Left lung (tissue), 10 donors: ENCODE measurements around the gene PBRM1. TPM values are rescaled to one million over a fixed set of nuclear protein-coding genes. Genes with fewer than 3 reads are reported as not detected.
A peak's percentile ranks its signal among the peaks of the same experiment; 100 is the strongest.

Experiments
- ATAC-seq: fragments of 200-7000 bp; cut with Tn5 transposase; one replicate; pipeline ENCODE4 v1.9.1; 2020; ENCODE audit warnings: moderate library complexity
- DNase-seq, 4 donors: peaks; one replicate each; pipeline ENCODE4 v3.0.0-alpha.2; 2013 to 2020
- H3K27ac ChIP-seq, 2 donors: fragments of 200-600 bp; sonication (generic) in 1 of 2; one replicate each; pipeline versions ENCODE4 v1.5.0 to v1.8.0; 2020 to 2021
- H3K27me3 ChIP-seq, 2 donors: fragments of 200-600 bp; sonication (generic) in 1 of 2; one replicate each; pipeline versions ENCODE4 v1.5.0 to v1.8.0; 2020 to 2021
- H3K36me3 ChIP-seq, 2 donors: fragments of 200-600 bp; sonication (generic) in 1 of 2; one replicate each; pipeline versions ENCODE4 v1.5.0 to v1.8.0; 2020 to 2021
- H3K4me1 ChIP-seq, 2 donors: fragments of 200-600 bp; one replicate each; pipeline ENCODE4 v1.8.0; 2021
- H3K4me3 ChIP-seq, 2 donors: fragments of 200-600 bp; sonication (generic) in 1 of 2; one replicate each; pipeline versions ENCODE4 v1.5.0 to v1.8.0; 2020 to 2021; ENCODE audit warnings: mild to moderate bottlenecking in 1 of 2
- H3K9me3 ChIP-seq, 2 donors: fragments of 200-600 bp; sonication (generic) in 1 of 2; one replicate each; pipeline versions ENCODE4 v1.5.0 to v1.8.0; 2020 to 2021
- intact Hi-C, 2 donors: fragments of 100-400 bp; cut with DNase I; formaldehyde crosslinking; loops; one replicate each; pipeline versions ENCODE4 v1.11.2 to v1.14.2; 2022
- polyA plus RNA-seq, 6 donors: library from polyadenylated mRNA; unstranded; fragments of 120-200 nt; gene quantifications; one replicate each; pipeline ENCODE4 v1.2.1, GENCODE V29; 2013; ENCODE audit not compliant: insufficient read length in 6 of 6
- total RNA-seq, 2 donors: library from RNA; stranded (reverse); fragmentation: NEBNext Ultra II Directional; extraction: Animal tissue kit (Norgen Biotek cat#: 25700); gene quantifications; one replicate each; pipeline ENCODE4 v1.2.1, GENCODE V29; 2021
- TF ChIP-seq, protein P1 (sequence below), 2 donors: fragments of 200-600 bp; sonication (generic) in 1 of 2; IDR thresholded peaks; one replicate each; pipeline versions ENCODE4 v1.5.0 to v1.8.0; 2021; ENCODE audit warnings: antibody characterized with exemption in 2 of 2
- donor health status: DM: no; HTN: yes; CAD: no.
- donor health status: DM: no; HTN: no; CAD: no.

PBRM1 gene
- total and polyA plus RNA-seq, 8 donors, result 62.2 to 79.8 (median 65.8) TPM

DNA sequence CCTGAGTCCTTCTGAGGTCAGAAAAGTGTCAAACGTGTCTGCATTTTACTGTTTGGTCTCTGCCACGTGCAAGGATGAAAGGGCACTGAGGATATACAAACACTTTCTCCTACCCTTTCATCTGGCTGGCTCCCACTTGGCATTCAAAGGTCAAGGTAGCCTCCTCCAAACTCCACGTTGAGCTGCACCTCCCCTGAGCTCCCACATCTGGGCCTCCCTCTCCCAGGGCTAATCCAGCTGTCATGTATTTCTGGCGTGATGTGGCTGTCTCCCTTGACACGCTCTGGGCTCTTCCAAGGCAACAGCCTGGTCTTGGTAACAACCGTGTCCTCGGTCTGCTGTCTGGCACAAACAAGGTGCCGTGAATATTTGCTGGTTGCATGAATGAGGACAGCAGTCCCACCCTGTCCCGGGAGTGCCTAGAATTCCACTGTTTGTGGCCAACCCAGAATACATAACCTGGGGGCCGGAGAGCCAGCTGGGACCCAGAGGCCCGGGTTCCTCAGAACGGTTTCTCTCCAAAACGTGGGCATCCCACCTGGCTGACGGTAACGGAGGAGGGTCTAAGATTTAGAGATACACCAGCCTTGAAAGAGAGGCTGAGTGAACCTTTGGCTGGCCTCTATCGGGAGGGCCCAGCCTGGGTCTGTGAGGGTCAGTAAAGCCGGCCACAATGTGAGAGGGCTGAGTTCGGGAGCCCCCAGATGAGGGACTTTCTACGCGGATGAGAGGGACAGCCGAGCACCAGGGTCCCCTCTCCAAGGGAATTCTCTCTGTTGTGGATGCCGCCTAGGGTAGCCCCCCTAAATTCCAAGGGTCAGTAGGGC lies 19.1 kb upstream of the PBRM1 start:
- no peak for DNase-seq
- peak; percentile 13 for ATAC-seq
- TF ChIP-seq, protein P1, sequence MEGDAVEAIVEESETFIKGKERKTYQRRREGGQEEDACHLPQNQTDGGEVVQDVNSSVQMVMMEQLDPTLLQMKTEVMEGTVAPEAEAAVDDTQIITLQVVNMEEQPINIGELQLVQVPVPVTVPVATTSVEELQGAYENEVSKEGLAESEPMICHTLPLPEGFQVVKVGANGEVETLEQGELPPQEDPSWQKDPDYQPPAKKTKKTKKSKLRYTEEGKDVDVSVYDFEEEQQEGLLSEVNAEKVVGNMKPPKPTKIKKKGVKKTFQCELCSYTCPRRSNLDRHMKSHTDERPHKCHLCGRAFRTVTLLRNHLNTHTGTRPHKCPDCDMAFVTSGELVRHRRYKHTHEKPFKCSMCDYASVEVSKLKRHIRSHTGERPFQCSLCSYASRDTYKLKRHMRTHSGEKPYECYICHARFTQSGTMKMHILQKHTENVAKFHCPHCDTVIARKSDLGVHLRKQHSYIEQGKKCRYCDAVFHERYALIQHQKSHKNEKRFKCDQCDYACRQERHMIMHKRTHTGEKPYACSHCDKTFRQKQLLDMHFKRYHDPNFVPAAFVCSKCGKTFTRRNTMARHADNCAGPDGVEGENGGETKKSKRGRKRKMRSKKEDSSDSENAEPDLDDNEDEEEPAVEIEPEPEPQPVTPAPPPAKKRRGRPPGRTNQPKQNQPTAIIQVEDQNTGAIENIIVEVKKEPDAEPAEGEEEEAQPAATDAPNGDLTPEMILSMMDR (IDR thresholded peaks at IDR 0.05), result no peak

DNA sequence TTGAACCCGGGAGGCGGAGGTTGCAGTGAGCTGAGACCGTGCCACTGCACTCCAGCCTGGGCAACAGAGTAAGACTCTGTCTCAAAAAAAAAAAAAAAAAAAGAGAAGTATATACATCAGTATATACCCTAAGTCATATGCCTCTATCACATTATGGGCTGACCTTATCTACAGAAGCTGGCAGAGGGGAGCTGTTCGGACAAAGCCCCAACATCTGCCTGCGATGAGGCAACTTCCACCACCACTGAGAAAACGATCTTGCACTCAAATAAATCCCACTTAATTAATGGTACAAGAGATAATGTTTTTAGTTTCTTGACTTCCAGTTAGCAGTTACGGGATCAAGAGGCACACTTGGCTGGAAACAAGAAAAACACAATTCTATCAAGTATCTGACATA lies 17.6 kb upstream of the PBRM1 start:
- TF ChIP-seq, protein P1 (IDR thresholded peaks at IDR 0.05), result no peak
- no peak for ATAC-seq
- H3K9me3 ChIP-seq, result no peaks in the 10 kb centered on the region
- peaks cover 0 to 23% of the 10 kb centered on the region in 2 donors for H3K36me3 ChIP-seq
- H3K27me3 ChIP-seq, result no peaks in the 10 kb centered on the region
- intact Hi-C loops, result no loop called here
- no peak for DNase-seq
- no peak overlapping the region for H3K4me3 ChIP-seq
- H3K27ac ChIP-seq, result no peak overlapping the region
- H3K4me1 ChIP-seq, result peaks cover 23 to 39% of the 10 kb centered on the region in 2 donors

More for the DNA sequence above, 19.1 kb upstream of the PBRM1 start:
- intact Hi-C loops, result no loop called here
- Histone ChIP-seq H3K36me3 (peaks cover 0 to 24% of the 10 kb centered on the region in 2 donors), H3K4me1 (peaks cover 23 to 39% of the 10 kb centered on the region in 2 donors), H3K27me3 (no peaks in the 10 kb centered on the region), H3K27ac (peak overlapping the region; percentile 87 to 91), H3K4me3 (peak overlapping the region; percentile 94 to 99), H3K9me3 (no peaks in the 10 kb centered on the region)

DNA sequence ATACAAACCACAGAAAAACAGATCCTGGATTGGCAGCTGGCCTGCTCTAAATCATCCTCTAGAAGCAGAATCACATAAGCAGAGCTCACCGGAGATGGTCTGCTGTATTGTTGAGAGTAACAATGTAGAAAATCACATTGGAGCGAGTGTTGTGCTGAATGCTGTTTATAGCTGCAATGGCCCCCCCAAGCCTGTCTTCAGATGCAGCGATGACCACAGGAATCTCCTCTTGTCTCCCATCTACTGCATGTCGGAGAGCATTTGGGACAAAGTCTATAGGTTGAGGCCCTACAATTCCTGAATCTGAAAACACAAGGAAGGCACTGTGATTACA lies 11.9 kb upstream of the PBRM1 start:
- ATAC-seq (no peak), DNase-seq (no peak)
- TF ChIP-seq, protein P1 (IDR thresholded peaks at IDR 0.05), result no peak
- Histone ChIP-seq H3K4me3 (no peak overlapping the region), H3K27me3 (no peaks in the 10 kb centered on the region), H3K27ac (no peak overlapping the region), H3K36me3 (peaks cover 0 to 73% of the 10 kb centered on the region in 2 donors), H3K4me1 (no peaks in the 10 kb centered on the region), H3K9me3 (no peaks in the 10 kb centered on the region)
- intact Hi-C loops, result no loop called here

DNA sequence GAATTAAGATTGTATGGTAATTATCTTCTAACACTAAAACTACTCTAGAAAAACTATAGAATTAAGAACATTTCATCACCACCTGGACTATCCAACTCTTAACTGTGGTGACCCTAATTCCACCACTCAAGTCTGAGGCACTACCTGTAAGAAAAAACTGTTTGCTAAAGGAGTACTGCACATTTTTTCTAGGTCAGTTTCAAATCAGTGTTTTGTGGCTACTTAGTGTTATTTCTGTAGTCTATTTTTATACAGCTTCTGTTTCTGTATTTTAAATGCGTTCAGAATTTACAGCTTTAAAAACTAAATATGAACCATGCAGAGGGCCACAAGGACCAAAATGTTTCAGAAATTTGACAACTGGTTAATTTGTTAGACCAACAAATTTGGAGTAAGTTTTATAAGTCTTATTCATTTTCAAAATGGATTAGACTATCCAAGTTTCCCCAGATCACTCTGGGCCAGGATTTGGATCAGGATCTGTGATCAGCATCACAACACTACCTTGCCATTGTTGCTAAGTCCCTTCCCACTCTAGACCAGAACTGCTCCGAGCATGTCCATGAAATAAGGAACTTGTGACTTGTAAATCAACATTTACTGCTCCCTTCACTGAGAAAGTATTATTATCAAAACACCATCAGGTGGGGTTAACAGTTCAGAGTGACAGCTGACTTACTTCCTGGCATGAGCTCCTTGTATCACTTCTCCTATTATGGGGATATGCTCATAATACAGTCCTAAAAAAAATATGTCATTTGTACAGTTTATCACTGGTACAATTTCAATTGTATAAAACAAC lies 11.3 kb upstream of the PBRM1 start:
- intact Hi-C loops, result no loop called here
- Histone ChIP-seq H3K4me3 (no peak overlapping the region), H3K27me3 (no peaks in the 10 kb centered on the region), H3K4me1 (no peaks in the 10 kb centered on the region), H3K36me3 (peaks cover 0 to 78% of the 10 kb centered on the region in 2 donors), H3K27ac (no peak overlapping the region), H3K9me3 (no peaks in the 10 kb centered on the region)
- TF ChIP-seq, protein P1 (IDR thresholded peaks at IDR 0.05), result no peak
- ATAC-seq (no peak), DNase-seq (no peak)
